Left ventricle myocardium superior (tissue), 1 donor: ENCODE measurements around the gene LOXL3. TPM values are rescaled to one million over a fixed set of nuclear protein-coding genes. Genes with fewer than 3 reads are reported as not detected.
A peak's percentile ranks its signal among the peaks of the same experiment; 100 is the strongest.
"Not testable (repeated sequence)": the region's sequence is repeated elsewhere in the genome, so short reads cannot be mapped to it uniquely, and the experiment has no call there.

ENCODE experiments used
- ATAC-seq: fragments of 200-7000 bp; cut with Tn5 transposase; one replicate; pipeline ENCODE4 v1.9.1; 2020; ENCODE audit warnings: mild to moderate bottlenecking, moderate library complexity
- DNase-seq: peaks from one replicate; pipeline ENCODE4 v3.0.0-alpha.2; 2020
- intact Hi-C: fragments of 100-400 bp; cut with micrococcal nuclease; formaldehyde crosslinking; loops from one replicate; pipeline ENCODE4 v1.11.0; 2022
- total RNA-seq: library from RNA; stranded (reverse); fragmentation: NEBNext Ultra II Directional; extraction: Animal tissue kit (Norgen Biotek cat#: 25700); gene quantifications from one replicate; pipeline ENCODE4 v1.2.1, GENCODE V29; 2021
- donor health status: DM: no; HTN: yes; CAD: no; lungs with severe emphysema.

Gene LOXL3
- total RNA-seq, 1 donor from 2014 or later: 2.6 TPM

DNA sequence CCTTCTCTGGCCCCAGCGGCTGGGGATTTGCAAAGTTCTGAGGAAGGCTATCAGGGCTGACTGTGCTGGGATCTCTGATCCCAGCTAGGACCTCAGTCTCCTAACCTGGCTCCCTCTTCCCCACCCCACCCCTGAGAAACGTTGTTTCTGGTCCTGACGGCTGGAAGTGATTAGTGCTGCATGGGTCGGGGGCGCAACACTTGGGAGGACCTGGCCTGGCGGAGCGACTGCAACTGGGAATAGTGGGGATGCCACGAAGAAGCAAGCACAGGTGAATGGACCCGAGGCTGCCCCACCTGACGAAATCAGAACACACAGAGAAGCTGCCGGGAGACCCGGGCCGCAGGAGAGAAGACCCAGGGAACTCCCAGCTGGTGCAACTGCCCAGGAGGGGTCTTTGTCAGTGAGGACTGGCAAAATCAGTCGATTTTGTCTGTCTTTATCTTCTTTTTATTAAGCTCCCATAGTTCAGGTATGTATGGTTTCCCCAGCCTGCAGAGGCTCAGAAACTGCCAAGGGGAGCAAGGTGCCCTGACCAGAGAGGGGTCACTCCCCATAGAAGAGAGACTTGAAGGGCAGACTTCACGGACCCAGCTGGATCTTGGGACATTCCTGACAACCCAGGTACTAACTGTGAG is 53.7 kb downstream of the LOXL3 start:
- ATAC-seq: no peak
- DNase-seq: no peak

DNA sequence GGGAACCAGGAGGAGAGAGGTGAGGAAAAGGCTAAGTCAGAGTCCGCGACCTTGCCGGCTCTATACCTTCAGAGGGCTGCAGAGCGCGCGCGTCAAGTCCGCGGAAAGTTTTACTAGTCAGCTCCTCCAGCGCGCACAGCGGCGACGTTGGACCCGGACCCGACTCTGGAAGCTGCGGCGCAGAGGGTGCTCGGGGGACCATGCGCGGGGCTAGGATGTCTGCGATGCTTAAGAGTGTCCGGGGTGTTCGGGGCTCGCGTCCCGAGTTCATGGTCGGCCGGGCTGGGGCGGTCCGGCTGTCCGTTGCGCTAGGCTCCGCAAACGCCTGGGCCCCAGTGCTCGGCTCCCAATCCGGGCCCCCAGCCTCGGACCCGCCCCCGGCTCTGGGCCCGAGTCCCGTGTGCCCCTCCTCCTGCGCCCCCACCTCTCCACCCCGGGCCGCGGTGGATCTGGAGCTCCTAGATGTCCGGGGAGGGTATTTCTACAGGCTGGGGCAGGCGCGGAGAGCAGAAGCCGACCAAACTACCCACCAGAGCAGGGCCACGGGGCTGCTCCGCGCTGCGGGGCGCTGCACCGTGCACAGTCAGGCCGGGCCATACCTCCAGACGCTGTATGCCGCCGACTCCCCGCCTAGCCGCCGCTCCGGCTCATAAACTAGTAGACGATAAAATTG is 54.3 kb downstream of the LOXL3 start, which contains the start of gene LBX2:
Gene LBX2 (minus strand): TSS at position 337 of the 673 bp plus-strand sequence. CDS start 66 bp downstream, at position 271.
- DNase-seq (no peak), ATAC-seq (no peak)
- intact Hi-C loops: no loop called here

More for the DNA sequence above, 53.7 kb downstream of the LOXL3 start:
- intact Hi-C loops: loop anchor here (5.0 kb wide), 1 partner anchor 87 kb away; no protein-coding TSS in a partner anchor

DNA sequence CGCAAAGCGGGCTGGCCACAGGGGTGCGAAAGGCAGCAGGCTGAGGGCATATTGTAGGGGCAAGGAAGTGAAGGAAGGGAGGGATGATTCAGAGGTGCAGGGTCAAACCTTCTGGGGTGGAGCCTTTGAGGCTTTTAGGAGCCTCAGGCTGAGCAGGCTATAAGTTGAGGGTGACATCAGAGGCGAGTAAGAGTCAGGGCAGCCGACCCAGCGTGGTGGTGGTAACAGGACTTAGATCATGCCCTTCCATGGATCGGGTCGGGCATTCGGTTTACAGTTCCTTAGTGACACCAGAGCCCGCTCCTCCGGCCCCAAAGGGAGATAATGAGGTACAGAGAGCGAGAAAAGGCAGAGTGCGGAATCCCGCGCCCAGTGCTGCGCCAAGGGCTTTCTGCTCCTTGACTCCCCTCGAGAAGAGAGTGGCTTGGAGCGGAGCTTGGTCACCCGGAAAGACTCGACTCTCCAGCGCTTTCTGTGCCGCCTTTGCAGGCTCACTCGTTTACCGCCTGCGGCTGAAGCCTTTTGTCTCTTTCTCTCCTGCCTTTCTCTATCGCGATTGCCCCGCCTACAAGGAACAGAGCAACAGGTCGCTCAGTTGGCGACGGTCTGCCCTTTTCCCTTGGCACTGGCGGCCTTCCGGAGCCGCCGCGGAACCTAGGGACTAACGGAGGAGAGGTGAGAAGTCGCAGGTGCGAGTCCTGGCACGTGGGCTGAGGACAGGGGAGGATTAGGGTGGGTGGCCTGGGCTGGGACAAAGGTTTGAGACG is 55.1 kb downstream of the LOXL3 start:
- DNase-seq (no peak), ATAC-seq (no peak)
- intact Hi-C loops: no loop called here

DNA sequence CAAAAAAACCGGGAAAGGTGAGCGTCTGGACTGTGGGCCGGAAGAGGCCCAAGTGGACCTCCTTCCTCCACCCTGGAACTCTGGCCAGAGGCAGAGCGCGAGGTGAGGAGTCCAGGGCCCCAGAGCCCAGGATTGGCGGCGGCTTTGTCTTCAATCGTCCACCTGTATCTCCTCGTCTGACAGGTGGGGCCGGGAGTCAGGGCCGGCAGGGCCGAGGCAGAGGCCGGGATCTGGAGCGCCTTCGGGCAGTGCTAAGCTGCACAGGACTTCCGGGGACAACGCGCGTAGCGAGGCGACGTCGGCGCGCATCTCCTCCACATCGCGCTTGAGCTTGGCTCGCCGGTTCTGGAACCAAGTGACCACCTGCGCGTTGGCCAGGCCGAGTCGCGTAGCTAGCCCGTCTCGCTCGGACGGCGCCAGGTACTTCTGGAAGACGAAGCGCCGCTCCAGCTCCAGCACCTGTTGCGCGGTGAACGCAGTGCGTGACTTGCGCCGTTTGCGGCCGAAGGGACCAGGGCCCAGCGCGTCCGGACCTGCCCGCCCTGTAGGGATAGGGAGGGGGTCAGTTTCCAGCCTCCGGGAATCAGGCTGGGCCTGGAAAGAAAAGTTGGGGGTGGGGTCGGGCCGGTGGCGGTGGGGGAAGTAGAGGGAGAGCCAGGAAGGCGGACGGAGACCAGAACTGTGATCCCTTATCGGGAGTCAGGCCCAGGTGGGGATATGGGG is 55.8 kb downstream of the LOXL3 start:
- DNase-seq: no peak
- intact Hi-C loops: no loop called here
- ATAC-seq: peak; percentile 10

DNA sequence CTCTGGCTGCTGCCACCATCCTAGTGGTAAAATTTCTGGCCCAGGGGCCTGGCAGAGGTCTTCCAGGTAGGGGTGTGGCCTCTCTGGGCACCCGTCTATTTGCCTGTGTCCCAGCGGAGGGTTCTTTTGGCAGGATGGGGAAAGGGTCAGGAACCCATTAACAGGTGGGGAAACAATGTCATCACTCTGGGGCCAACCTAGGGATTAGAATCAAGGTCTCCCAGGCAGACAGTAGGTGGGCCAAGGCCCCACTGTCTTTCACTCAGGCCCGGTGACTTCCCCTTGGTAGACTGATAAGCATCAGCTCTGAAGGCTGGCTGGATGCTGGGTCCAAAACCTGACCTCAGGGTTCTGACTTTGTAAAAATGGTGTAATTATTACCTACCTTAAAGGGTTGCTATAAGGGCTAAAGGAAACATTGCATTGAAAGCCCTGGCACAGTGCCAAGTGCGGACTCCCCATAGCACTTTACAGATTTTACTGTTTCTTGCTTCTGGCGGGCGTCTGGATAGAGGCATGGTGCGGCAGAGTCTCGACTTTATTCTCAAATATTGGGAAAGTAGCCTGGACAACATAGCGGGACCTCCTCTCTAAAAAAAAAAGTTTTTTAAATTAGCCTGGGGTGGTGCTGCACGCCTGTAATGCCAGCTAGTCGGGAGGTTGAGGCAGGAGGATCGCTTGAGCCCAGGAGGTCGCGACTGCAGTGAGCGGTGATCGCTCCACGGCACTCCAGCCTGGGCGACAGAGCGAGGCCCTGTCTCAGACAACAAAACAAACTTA is 56.6 kb downstream of the LOXL3 start:
- ATAC-seq (no peak), DNase-seq (no peak)
- intact Hi-C loops: no loop called here

DNA sequence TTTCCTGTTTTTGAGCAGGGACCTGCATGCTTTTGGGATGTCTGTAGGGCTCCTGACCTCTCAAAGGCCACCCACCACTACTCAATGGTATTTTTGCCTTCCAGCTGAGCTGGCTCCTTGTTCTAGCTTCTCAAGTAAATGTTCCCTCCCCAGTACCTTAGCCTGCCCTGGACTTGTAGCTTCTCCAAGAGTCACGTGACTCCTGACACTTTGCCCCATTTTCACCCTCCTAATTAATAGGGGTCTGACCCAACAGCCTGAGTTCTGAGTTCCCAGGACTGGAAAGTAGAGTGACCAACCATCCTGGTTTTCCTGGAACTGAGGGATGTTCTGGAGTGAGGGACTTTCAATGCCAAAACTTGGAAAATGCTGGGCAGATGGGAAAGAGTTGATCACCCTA is 58.3 kb downstream of the LOXL3 start:
- intact Hi-C loops: no loop called here
- no peak for DNase-seq
- no peak for ATAC-seq

DNA sequence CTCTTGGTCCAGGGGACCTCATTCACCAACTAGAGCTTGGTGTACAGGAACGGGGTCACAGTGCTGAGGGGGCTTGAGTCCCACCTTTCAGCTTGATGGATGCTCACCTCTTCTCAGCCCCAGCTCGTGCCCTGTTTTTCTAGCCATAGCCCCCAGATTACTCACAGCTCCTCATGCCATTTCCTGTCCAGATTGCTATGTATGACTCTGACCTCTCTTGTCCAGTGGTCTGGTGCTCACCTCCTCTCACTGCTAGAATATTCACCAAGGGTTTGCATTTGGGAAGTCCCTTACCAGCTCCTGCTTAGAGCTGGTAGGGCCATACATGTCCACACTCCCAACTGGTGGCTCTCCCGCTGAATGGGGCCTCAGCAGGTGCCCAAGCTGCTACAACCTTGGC is 60.2 kb downstream of the LOXL3 start:
- ATAC-seq: no peak
- intact Hi-C loops: no loop called here
- DNase-seq: no peak

DNA sequence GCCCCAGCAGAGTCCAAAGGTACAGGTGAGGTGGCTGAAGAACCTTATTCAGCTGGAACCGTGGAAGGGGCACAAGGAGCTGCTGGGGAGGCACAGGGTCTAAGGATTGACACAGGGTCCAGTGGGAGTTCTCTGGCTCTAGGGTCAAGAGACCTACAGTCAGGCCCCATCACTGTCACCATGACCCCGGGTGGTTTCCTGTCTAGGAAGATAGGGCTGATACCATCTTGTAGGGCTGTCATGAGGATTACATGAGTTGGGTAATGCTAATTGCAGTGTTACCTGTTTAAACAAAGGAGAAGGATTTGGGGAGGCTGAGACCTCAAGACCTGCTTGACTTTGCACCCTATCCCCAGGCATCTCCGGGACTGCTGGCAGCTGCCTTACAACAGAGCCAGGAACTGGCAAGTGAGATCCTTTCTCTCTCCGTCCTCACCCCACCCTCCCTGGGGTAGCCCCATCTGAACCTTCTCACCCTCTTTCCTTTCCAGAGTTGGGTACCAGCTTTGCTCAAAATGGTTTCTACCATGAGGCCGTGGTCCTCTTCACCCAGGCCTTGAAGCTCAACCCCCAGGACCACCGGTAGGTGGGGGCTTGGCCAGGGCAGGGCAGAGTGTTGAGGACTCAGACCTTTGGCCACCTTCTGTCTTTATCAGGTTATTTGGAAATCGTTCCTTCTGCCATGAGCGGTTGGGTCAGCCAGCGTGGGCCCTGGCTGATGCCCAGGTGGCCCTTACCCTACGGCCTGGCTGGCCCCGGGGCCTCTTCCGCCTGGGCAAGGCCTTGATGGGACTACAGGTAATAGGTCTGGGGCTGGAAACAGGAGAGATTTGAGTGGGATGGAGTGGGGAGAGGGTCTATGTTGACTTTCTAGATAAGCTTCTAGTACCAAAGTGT is 61.8 kb downstream of the LOXL3 start:
- ATAC-seq (no peak), DNase-seq (peak; percentile 11)
- intact Hi-C loops: no loop called here

DNA sequence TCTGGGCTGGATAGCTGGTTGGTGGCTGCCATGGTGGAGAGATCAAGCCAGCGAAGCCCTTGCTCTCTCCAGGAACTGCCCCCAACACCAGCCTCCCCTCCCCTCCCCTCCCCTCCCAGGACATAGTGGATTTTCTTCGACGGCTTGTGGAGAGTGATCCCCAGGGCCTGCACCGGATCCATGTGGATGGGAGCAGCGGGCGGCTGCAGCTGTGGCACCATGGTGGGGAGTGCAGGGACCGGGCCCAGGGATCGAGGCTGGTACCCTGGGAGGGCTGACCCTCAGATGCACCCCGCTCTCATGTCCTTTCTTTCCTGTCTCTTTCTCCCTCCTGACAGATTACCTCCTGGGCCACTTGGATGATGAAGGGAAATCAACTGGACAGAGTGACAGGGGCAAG is 63.8 kb downstream of the LOXL3 start:
- no peak for ATAC-seq
- DNase-seq: no peak
- intact Hi-C loops: no loop called here

DNA sequence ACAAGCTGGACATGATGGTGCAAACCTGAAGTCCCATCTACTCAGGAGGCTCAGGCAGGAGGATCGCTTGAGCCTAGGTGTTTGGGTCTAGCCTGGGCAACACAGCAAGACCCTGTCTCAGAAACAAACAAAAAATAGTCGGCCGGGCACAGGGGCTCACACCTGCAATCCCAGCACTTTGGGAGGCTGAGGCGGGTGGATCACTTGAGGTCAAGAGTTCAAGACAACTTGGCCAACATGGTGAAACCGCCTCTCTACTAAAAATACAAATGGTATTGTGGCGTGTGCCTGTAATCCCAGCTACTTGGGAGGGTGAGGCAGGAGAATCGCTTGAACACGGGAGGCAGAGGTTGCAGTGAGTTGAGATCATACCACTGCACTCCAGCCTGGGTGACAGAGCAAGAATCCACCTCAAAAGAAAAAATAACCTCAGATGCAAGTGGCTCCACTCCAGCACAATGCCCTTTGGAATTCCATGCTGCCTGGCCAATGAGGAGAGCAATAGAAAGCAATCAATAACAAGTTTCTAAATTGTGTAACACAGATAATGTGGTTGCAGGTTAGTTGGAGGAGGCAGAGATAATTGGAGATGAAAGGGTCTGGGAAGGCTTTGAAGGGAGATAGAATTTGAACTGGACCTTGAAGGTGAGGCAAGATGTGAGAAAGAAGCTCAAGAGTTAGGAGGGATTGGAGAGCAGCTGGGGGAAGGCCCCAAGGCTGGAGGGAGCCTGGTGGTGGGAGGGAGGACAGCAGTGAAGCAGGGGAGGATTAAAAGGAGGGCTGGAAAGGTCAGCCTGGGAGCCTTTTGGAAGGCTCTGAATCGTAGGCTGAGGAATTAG is 64.9 kb downstream of the LOXL3 start:
- ATAC-seq (no peak), DNase-seq (no peak)
- intact Hi-C loops: no loop called here

DNA sequence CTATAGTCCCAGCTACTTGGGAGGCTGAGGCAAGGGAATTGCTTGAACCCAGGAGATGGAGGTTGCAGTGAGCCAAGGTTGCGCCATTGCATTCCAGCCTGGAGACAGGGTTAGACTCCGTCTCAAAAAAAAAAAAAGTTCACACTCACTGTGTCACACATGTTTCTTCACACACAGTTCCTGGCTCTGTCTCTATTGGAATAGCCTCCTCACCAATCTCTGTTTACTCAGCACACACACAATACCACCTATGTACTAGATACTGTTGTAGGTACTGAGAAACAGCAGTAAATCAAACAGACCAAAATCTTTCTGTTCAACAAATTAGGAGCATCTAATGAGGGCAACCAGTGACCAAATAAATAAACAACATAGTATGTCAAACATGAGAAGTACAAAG is 67.6 kb downstream of the LOXL3 start:
- DNase-seq: no peak
- no peak for ATAC-seq
- intact Hi-C loops: no loop called here

DNA sequence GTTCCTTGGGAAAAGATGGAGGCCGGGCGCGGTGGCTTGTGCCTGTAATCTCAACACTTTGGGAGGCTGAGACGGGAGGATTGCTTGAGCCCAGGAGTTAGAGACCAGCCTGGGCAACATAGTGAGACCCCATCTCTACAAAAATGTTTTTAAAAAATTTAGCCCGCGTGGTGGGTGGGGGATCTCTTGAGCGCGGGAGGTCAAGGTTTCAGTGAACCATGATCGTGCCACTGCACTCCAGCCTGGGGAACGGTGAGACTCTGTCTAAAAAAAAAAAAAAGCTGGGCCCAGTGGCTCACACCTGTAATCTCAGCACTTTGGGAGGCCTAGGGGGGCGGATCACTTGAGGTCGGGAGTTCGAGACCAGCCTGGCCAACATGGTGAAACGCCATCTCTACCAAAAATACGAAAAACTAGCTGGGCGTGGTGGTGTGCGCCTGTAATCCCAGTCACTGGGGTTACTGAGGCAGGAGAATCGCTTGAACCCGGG is 70.0 kb downstream of the LOXL3 start:
- intact Hi-C loops: loop anchor here (5.0 kb wide), 1 partner anchor 104 kb away; no protein-coding TSS in a partner anchor
- DNase-seq: peak; percentile 21
- ATAC-seq: not testable (repeated sequence)

DNA sequence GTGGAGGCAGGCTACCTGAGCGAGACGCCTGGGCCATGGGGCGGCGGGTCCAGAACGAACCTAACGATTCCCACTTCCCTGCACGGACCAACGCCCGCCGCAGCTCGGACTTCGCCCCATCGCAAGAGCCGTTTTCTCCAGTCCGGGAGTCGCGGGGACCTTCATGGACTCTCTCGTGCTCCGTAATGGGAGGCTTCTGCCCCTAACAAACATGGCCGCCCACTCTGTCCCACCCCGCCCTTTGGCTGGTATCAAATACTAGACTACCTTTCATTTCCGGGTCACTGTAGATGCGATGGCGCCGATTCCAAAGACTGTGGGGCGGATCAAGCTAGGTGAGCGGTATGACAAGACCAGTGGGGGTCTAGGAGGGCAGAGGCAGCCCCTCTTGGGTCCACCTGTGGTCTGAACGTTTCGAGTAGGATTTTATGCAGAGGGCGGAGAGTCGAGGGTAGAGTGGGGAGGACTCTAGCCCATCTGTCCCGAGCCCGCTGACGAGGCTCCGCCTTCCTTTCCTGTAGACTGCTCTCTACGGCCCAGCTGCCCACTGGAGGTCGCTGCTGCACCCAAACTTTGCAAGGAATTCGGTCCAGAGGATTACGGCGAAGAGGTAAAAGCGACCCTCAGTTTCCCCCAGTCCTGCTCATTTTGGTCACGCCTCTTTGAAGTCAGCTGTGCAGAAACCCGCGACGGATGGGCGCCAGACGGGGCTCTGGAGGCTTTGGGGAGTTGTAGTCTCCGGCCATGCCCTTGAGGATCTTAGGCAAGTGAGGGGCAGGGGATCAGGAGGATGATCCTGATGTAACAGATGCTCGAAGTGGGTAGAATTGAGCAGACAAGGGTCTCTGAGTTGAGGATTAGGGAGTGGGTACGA is 70.7 kb downstream of the LOXL3 start, which contains the start of the genes CCDC142 and TTC31:
Gene CCDC142 (minus strand): TSS at position 198 of the 874 bp plus-strand sequence. CDS start 161 bp downstream, at position 37.
Gene TTC31 (plus strand): TSS at position 281 of the 874 bp plus-strand sequence. CDS start 15 bp downstream, at position 296.
- ATAC-seq (peak; percentile 98), DNase-seq (peak; percentile 97)
- intact Hi-C loops: loop anchor here (5.0 kb wide), 1 partner anchor 104 kb away; no protein-coding TSS in a partner anchor
